ENCODE results near the gene CHFR.
"Not testable (repeated sequence)": the region's sequence is repeated elsewhere in the genome, so short reads cannot be mapped to it uniquely, and the experiment has no call there.

The CHFR gene

GRCh38 chr12:132908145-132909029 is 21.0 kb upstream of the CHFR start:
- H3K9ac ChIP-seq (ENCODE audit: low read length) = peak overlapping the region; percentile 72
- peaks cover 5% of the 10 kb centered on the region for H3K4me1 ChIP-seq (ENCODE audit: control insufficient read depth, insufficient read depth, low read length)
- peaks cover 14% of the 10 kb centered on the region for H3K27me3 ChIP-seq (ENCODE audit: control insufficient read depth, insufficient read depth, low read length)
- no peaks in the 10 kb centered on the region for H3K9me3 ChIP-seq (ENCODE audit: control insufficient read depth, low read length)
- peak overlapping the region; percentile 56 for H3K4me3 ChIP-seq (ENCODE audit: low read length)
- no peaks in the 10 kb centered on the region for H3K36me3 ChIP-seq (ENCODE audit: control insufficient read depth, insufficient read depth, low read length)

- H3K9ac ChIP-seq (ENCODE audit: low read length); H3K4me1 ChIP-seq (ENCODE audit: control insufficient read depth, insufficient read depth, low read length); H3K9me3 ChIP-seq (ENCODE audit: control insufficient read depth, low read length); H3K36me3 ChIP-seq (ENCODE audit: control insufficient read depth, insufficient read depth, low read length): not testable (repeated sequence)
- H3K27me3 ChIP-seq (ENCODE audit: control insufficient read depth, insufficient read depth, low read length) = peaks cover 14% of the 10 kb centered on the region
- H3K4me3 ChIP-seq (ENCODE audit: low read length) = peak overlapping the region; percentile 56
These were observed 20.4 kb upstream of the CHFR start for GRCh38 chr12:132907789-132908144.

GRCh38 chr12:132907216-132907615 is 19.8 kb upstream of the CHFR start:
- no peak overlapping the region for H3K9ac ChIP-seq (ENCODE audit: low read length)
- H3K36me3 ChIP-seq (ENCODE audit: control insufficient read depth, insufficient read depth, low read length) = no peaks in the 10 kb centered on the region
- no peak overlapping the region for H3K4me3 ChIP-seq (ENCODE audit: low read length)
- peaks cover 5% of the 10 kb centered on the region for H3K4me1 ChIP-seq (ENCODE audit: control insufficient read depth, insufficient read depth, low read length)
- no peaks in the 10 kb centered on the region for H3K9me3 ChIP-seq (ENCODE audit: control insufficient read depth, low read length)
- H3K27me3 ChIP-seq (ENCODE audit: control insufficient read depth, insufficient read depth, low read length) = peaks cover 14% of the 10 kb centered on the region

- Histone ChIP-seq H3K36me3 (ENCODE audit: control insufficient read depth, insufficient read depth, low read length) (no peaks in the 10 kb centered on the region), H3K9me3 (ENCODE audit: control insufficient read depth, low read length) (no peaks in the 10 kb centered on the region), H3K4me3 (ENCODE audit: low read length) (no peak overlapping the region), H3K4me1 (ENCODE audit: control insufficient read depth, insufficient read depth, low read length) (peaks cover 5% of the 10 kb centered on the region), H3K27me3 (ENCODE audit: control insufficient read depth, insufficient read depth, low read length) (peaks cover 14% of the 10 kb centered on the region), H3K9ac (ENCODE audit: low read length) (no peak overlapping the region)
These were observed 17.4 kb upstream of the CHFR start for GRCh38 chr12:132904718-132905328.

- H3K9me3 ChIP-seq (ENCODE audit: control insufficient read depth, low read length) = no peaks in the 10 kb centered on the region
- H3K9ac ChIP-seq (ENCODE audit: low read length) = no peak overlapping the region
- no peak overlapping the region for H3K4me3 ChIP-seq (ENCODE audit: low read length)
- no peaks in the 10 kb centered on the region for H3K4me1 ChIP-seq (ENCODE audit: control insufficient read depth, insufficient read depth, low read length)
- no peaks in the 10 kb centered on the region for H3K36me3 ChIP-seq (ENCODE audit: control insufficient read depth, insufficient read depth, low read length)
- no peaks in the 10 kb centered on the region for H3K27me3 ChIP-seq (ENCODE audit: control insufficient read depth, insufficient read depth, low read length)
These were observed 11.6 kb upstream of the CHFR start for GRCh38 chr12:132899033-132899432.

GRCh38 chr12:132888852-132889251 is 1.4 kb upstream of the CHFR start:
- no peak overlapping the region for H3K9ac ChIP-seq (ENCODE audit: low read length)
- no peaks in the 10 kb centered on the region for H3K9me3 ChIP-seq (ENCODE audit: control insufficient read depth, low read length)
- no peak overlapping the region for H3K4me3 ChIP-seq (ENCODE audit: low read length)

GRCh38 chr12:132886529-132887477 is 602 bp downstream of the CHFR start:
- peak overlapping the region; percentile 9 for H3K4me3 ChIP-seq (ENCODE audit: low read length)
- H3K9ac ChIP-seq (ENCODE audit: low read length) = peak overlapping the region; percentile 76

More at GRCh38 chr12:132888852-132889251, 1.4 kb upstream of the CHFR start:
- no peaks in the 10 kb centered on the region for H3K36me3 ChIP-seq (ENCODE audit: control insufficient read depth, insufficient read depth, low read length)
- peaks cover 5% of the 10 kb centered on the region for H3K4me1 ChIP-seq (ENCODE audit: control insufficient read depth, insufficient read depth, low read length)
- no peaks in the 10 kb centered on the region for H3K27me3 ChIP-seq (ENCODE audit: control insufficient read depth, insufficient read depth, low read length)

GRCh38 chr12:132881818-132882217 is 5.6 kb downstream of the CHFR start:
- H3K9ac ChIP-seq (ENCODE audit: low read length) = no peak overlapping the region
- H3K36me3 ChIP-seq (ENCODE audit: control insufficient read depth, insufficient read depth, low read length) = peaks cover 5% of the 10 kb centered on the region
- H3K9me3 ChIP-seq (ENCODE audit: control insufficient read depth, low read length) = no peaks in the 10 kb centered on the region
- no peaks in the 10 kb centered on the region for H3K27me3 ChIP-seq (ENCODE audit: control insufficient read depth, insufficient read depth, low read length)
- H3K4me3 ChIP-seq (ENCODE audit: low read length) = no peak overlapping the region
- H3K4me1 ChIP-seq (ENCODE audit: control insufficient read depth, insufficient read depth, low read length) = peaks cover 5% of the 10 kb centered on the region

More at GRCh38 chr12:132886529-132887477, 602 bp downstream of the CHFR start:
- H3K9me3 ChIP-seq (ENCODE audit: control insufficient read depth, low read length) = no peaks in the 10 kb centered on the region
- H3K36me3 ChIP-seq (ENCODE audit: control insufficient read depth, insufficient read depth, low read length) = no peaks in the 10 kb centered on the region
- H3K27me3 ChIP-seq (ENCODE audit: control insufficient read depth, insufficient read depth, low read length) = no peaks in the 10 kb centered on the region
- H3K4me1 ChIP-seq (ENCODE audit: control insufficient read depth, insufficient read depth, low read length) = peaks cover 5% of the 10 kb centered on the region

- peaks cover 16% of the 10 kb centered on the region for H3K36me3 ChIP-seq (ENCODE audit: control insufficient read depth, insufficient read depth, low read length)
- H3K4me3 ChIP-seq (ENCODE audit: low read length); H3K9me3 ChIP-seq (ENCODE audit: control insufficient read depth, low read length); H3K27me3 ChIP-seq (ENCODE audit: control insufficient read depth, insufficient read depth, low read length); H3K4me1 ChIP-seq (ENCODE audit: control insufficient read depth, insufficient read depth, low read length); H3K9ac ChIP-seq (ENCODE audit: low read length): not testable (repeated sequence)
These were observed 12.8 kb downstream of the CHFR start for GRCh38 chr12:132874620-132875019.

GRCh38 chr12:132874175-132874574 is 13.2 kb downstream of the CHFR start:
- peaks cover 16% of the 10 kb centered on the region for H3K36me3 ChIP-seq (ENCODE audit: control insufficient read depth, insufficient read depth, low read length)
- no peaks in the 10 kb centered on the region for H3K9me3 ChIP-seq (ENCODE audit: control insufficient read depth, low read length)
- no peaks in the 10 kb centered on the region for H3K27me3 ChIP-seq (ENCODE audit: control insufficient read depth, insufficient read depth, low read length)
- H3K4me3 ChIP-seq (ENCODE audit: low read length) = no peak overlapping the region
- H3K9ac ChIP-seq (ENCODE audit: low read length) = no peak overlapping the region
- H3K4me1 ChIP-seq (ENCODE audit: control insufficient read depth, insufficient read depth, low read length) = no peaks in the 10 kb centered on the region

- no peak overlapping the region for H3K9ac ChIP-seq (ENCODE audit: low read length)
- H3K4me3 ChIP-seq (ENCODE audit: low read length) = no peak overlapping the region
- peaks cover 16% of the 10 kb centered on the region for H3K36me3 ChIP-seq (ENCODE audit: control insufficient read depth, insufficient read depth, low read length)
- no peaks in the 10 kb centered on the region for H3K9me3 ChIP-seq (ENCODE audit: control insufficient read depth, low read length)
- H3K4me1 ChIP-seq (ENCODE audit: control insufficient read depth, insufficient read depth, low read length) = no peaks in the 10 kb centered on the region
- H3K27me3 ChIP-seq (ENCODE audit: control insufficient read depth, insufficient read depth, low read length) = no peaks in the 10 kb centered on the region
These were observed 13.7 kb downstream of the CHFR start for GRCh38 chr12:132873724-132874123.

All from mucosa of stomach (tissue), 1 donor.